Stimulated activated CD4-positive, alpha-beta T cell treated with anti-CD3 and anti-CD28 coated beads, TNF-alpha, amount 100 ng/mL, for 4 hours (primary cell): ENCODE results near the gene NEDD4L.

Experiments used
- DNase-seq, 3 experiments: peaks; one replicate each; pipeline ENCODE4 v3.0.0-alpha.2; 2020; ENCODE audit warnings: low read depth in 3 of 3

The NEDD4L gene

DNA sequence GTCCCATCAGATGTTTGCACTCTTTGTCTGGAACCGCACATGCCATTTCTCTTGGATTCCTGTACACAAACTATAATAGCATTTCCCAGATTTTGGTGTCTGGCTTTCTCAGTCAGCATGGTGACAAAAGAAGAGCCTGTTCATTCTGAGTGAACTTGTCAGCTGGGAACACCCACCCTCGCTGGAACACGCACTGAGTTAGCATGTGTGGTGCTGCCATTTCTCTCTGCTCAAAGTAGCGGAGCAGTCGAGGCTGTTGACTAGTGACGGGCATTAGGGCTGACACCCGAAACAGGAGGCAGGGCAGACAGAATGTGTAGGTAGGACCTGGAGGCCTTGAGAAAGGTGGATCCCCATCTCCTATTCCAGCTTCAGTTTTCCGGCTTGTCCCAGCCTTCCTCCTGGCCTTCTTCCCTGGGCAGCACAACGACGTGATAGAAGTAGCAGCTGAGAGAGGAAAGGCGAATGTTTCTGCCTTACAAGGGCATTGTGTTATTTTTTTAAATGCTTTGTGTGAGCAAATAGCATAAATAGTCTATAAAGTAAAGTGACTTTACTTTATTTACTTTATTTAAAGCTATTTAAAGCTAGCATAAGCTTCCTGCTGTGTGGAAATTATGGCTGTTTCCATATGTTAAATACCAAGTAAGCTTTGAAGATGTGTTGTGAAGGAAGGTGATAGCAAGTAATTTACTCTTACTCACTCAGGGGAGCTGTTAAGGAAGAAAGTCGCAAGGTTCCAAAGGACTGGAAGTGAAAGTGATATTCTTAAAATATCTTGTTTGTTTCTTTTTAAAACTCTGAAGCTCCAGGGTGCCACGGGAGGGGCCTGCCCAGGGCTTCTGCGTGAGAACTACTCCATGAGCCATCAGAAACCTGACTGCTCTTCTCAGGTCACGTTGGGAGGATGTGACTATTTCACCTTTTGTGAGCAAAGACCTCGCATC is 272.6 kb downstream of the NEDD4L start:
- no peak for DNase-seq

DNA sequence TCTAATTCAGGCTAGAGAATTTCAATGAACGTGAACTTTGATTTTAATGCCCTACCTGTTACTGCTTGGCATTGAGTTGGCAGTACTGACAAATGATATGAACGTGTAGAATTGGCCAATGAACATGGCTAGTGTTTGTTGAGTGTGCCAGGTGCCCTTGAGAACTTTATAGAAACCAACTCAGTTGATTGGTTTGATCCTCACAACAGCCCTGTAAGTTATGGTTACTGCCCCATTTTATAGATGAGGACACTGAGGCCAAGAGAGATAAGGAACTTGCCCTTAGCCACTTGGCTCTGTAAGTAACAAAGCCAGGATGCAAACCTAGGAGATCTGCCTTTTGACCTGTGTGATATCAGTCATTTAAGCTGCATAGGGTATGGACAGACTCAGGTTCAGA is 275.7 kb downstream of the NEDD4L start:
- DNase-seq: no peak

DNA sequence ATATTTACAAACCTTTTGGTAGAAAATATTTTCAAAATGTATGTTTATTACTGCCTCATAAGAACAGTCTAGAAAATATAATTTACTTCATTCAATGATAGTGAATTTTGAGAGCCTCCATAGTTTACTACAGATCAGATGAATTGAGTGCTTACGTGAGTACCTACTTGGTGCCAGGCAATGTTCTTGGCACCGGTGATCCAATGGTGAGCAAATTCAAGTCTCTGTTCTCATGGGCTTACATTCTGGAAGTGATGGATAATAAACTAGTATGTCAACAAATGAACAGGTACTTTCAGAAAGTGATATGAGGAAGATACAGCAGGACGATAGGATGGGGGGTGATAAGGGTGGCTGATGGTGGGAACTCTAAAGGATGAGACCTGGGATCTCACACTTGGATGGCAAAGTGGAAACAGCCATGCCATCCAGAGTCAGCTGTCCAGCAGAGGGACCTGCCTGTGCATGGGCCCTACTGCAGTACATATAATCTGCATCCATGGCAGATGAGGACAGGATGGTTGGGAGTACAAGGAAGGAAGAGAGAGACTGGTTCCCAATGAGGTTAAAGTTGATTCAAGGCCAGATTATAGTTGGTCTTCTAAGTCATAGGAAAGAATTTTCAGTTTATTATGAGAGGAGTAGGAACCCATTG is 277.0 kb downstream of the NEDD4L start:
- DNase-seq: no peak

DNA sequence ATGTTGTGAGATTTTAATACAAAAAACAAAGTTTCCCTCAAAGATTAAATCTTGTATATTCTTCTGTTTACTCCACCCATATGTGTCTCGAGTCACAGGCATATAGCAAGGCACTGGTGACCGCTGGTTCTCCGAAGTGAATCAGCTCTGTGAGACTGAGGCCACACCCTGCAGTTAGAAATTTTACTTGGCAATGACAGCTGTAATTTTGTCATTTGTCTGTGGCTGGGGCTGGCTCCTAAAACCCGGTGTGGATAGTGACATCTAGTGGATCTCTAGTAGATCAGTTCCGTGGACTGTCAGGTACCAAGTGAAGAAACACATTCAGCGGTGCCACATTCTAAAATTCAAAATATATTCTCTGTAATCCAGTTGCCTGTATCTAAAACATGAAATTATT is 278.0 kb downstream of the NEDD4L start:
- DNase-seq: peak in 2 of 3 experiments; percentile 8 to 39

DNA sequence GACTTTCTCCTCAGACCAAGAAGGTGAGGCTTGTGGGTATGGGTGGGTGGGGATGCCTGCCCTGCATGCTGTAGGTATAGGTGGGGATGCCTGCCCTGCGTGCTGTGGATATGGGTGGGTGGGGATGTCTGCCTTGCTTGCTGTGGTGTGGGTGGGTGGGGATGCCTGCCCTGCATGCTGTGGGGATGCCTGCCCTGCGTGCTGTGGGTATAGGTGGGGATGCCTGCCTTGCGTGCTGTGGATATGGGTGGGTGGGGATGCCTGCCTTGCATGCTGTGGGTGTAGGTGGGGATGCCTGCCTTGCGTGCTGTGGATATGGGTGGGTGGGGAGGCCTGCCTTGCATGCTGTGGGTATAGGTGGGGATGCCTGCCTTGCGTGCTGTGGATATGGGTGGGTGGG is 278.4 kb downstream of the NEDD4L start:
- no peak for DNase-seq

DNA sequence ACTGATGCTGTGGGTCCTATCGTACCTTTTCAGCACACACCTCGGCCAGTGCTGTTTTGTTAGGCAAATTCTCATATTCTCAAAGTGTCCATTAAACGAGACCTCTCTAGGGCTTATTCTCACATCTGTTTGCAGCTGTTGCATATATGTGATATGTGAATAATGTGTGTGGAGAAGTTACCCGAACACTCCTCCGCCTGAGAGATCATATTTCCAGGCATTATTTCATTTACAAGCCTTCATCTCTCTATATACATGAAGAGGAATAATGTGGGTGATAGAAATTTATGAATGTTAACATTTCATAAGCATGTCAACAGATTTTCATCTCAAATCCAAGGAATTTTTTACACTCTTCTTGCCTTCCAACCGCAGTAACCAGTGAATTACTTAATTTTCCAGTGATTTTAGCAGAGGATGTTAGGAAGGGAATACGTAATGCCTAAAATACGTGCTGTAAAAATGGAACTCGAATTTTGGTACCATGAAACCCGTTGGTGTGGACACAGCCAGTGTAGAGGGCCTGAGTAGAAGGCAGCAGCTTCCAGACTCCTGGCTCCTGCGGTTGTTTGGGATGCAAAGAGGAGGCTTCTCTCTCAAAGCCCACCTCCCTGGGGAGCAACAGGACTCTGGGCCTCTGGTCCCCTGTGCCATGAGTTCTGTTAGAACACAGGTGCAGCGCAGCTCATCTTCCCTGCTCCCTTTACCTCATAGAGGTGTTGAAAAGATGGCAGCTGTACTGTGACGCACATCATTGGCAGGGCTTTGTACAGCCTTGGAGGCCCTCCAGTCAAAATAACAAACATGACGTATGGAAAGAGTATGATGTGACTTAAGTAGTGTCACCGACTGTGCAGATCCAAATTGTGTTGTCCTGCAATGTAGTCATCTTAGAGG is 280.1 kb downstream of the NEDD4L start:
- no peak for DNase-seq

DNA sequence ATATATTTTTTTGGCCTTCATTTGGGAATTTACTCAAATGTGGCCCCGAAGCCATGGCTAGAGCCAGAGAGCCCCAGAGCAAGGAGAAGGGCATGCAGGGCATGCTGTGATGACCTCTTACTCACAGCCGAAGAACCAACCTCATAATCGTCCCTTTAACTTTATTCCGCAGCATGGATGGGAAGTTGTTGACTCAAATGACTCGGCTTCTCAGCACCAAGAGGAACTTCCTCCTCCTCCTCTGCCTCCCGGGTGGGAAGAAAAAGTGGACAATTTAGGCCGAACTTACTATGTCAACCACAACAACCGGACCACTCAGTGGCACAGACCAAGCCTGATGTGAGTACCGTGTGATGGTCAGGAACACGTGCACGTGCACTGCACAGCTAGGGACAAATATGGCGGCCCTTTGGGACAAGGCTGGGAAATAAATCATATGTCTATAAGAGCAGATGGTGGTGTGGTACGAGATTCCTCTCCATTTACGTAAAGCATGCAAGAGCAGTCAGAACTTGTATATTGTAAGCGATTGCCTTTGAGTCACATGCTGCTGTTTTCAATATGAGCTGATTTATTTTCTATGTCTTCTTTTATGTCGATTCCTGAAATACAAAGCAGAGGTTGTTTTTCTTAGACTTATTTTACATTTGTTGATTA is 280.9 kb downstream of the NEDD4L start:
- no peak for DNase-seq

GRCh38 chr18:58325494-58325893 is 281.5 kb downstream of the NEDD4L start:
- DNase-seq: no peak

GRCh38 chr18:58334061-58334460 is 290.0 kb downstream of the NEDD4L start:
- DNase-seq: no peak

- DNase-seq: no peak
These were observed 291.2 kb downstream of the NEDD4L start for GRCh38 chr18:58335223-58335622.

- no peak for DNase-seq
These were observed 291.8 kb downstream of the NEDD4L start for GRCh38 chr18:58335821-58336220.

DNA sequence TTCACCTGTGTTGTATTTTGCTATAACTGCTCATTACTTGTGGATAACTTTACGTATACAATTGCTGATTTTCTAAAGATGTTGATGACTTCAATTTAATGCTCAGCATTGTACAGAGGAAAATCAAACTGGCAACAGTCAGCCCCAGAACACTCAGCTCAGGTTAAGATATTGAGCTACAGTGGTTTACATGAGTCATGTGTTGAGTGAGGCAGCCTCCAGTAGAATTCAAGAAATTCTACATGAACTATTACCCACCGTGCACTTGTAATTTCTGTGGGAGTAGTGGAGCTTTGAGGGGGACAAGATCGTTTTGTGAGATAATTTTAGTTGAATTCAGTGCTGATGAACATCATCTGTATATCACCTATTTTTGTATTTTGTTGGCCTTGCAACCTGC is 292.6 kb downstream of the NEDD4L start:
- no peak for DNase-seq

DNA sequence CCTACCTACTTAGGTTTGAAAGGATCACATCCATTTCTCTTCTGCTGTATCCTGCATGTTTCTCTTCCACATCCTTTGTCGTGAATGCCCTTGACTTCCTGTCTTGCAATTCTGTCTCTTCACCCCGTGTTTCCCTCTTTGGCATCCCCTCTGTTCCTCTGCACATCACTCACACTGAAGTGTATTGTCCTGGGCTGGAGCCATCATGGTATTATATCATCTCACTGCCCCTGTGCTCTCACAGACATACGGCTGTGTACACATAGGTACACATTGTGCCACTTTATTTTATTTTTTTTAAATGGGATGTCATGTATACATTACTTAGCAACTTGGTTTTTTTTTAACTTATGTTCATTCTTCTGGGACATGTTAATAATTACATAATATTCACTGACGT is 293.3 kb downstream of the NEDD4L start:
- no peak for DNase-seq

- no peak for DNase-seq
These were observed 293.7 kb downstream of the NEDD4L start for GRCh38 chr18:58337686-58338085.

- DNase-seq: no peak
These were observed 294.1 kb downstream of the NEDD4L start for GRCh38 chr18:58338141-58338540.

- DNase-seq: no peak
These were observed 295.1 kb downstream of the NEDD4L start for GRCh38 chr18:58338961-58339592.

GRCh38 chr18:58339890-58340289 is 295.9 kb downstream of the NEDD4L start:
- DNase-seq: no peak

GRCh38 chr18:58341916-58342315 is 297.9 kb downstream of the NEDD4L start:
- DNase-seq: no peak

DNA sequence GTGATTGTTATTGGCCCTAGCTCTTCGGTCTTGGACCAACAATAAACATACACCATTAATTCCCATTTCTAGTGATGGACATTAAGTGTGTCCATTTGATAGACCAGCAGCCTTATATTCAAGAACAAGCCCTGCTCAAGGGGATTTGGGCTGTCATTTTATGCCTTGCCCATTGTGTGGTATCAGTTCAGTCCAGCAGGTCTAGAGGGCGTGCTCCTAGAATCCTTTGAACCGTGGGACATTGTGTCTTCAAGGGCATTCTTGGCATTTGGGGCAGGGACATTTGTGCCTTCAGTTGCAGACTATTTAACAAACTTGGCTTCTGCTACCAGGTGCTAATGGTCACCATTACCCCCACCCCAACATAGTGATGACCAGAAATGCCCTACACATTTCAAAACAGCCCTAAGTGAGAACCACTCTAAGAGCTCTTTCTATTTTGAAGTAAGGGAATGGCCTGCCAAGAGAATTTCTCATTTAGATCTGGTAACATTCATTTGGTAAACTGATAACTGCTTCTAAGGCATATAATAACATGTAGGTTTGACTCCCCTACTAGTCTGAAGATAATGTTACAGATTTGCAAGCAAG is 300.1 kb downstream of the NEDD4L start:
- DNase-seq: no peak

- no peak for DNase-seq
These were observed 300.9 kb downstream of the NEDD4L start for GRCh38 chr18:58344861-58345463.
